22Rv1 (cell line): ENCODE data around the gene ANKRD17.

Experiments used
- CTCF ChIP-seq: fragments of 450-650 bp; IDR thresholded peaks from 2 replicates; pipeline ENCODE4 v1.5.1; 2017; ENCODE audit warnings: mild to moderate bottlenecking
- ZFX ChIP-seq: fragments of 450-650 bp; IDR thresholded peaks from 2 replicates; pipeline ENCODE4 v1.6.1; 2017; ENCODE audit warnings: antibody characterized with exemption, borderline replicate concordance

GRCh38 chr4:73080789-73081188, 177.8 kb downstream of the ANKRD17 start:
- TF ChIP-seq ZFX = no peak
- no peak for TF ChIP-seq CTCF
